H9 (cell line): ENCODE data around the gene MKRN2OS. TPM values are rescaled to one million over a fixed set of nuclear protein-coding genes. Genes with fewer than 3 reads are reported as not detected.

ENCODE experiments used
- DNase-seq: peaks from one replicate; pipeline ENCODE4 v3.0.0-alpha.2; 2017
- H2AFZ ChIP-seq: one replicate; pipeline ENCODE4 v1.6.1; 2013; ENCODE audit warnings: mild to moderate bottlenecking, low read length, control low read depth, moderate library complexity
- H2AK5ac ChIP-seq: 2 replicates; pipeline ENCODE4 v1.6.1; 2013; ENCODE audit warnings: low read length, control low read depth, mixed read lengths; ENCODE audit not compliant: insufficient read length
- H2BK120ac ChIP-seq: one replicate; pipeline ENCODE4 v1.6.1; 2013; ENCODE audit warnings: low read depth, mild to moderate bottlenecking, low read length, control low read depth, inconsistent platforms; ENCODE audit not compliant: poor library complexity, severe bottlenecking
- H2BK12ac ChIP-seq: 2 replicates; pipeline ENCODE4 v1.6.1; 2013; ENCODE audit warnings: low read length, control low read depth, mixed read lengths, low read depth; ENCODE audit not compliant: insufficient read length
- H2BK15ac ChIP-seq: 2 replicates; pipeline ENCODE4 v1.6.1; 2013; ENCODE audit warnings: low read depth, low read length, control low read depth
- H2BK20ac ChIP-seq: one replicate; pipeline ENCODE4 v1.6.1; 2013; ENCODE audit warnings: low read depth, mild to moderate bottlenecking, low read length, control low read depth, inconsistent platforms; ENCODE audit not compliant: poor library complexity, severe bottlenecking
- H2BK5ac ChIP-seq: 2 replicates; pipeline ENCODE4 v1.6.1; 2013; ENCODE audit warnings: low read length, control low read depth, mixed read lengths; ENCODE audit not compliant: insufficient read length
- H3K14ac ChIP-seq: 2 replicates; pipeline ENCODE4 v1.6.1; 2013; ENCODE audit warnings: low read length, control low read depth; ENCODE audit not compliant: insufficient read depth
- H3K18ac ChIP-seq: 2 replicates; pipeline ENCODE4 v1.6.1; 2013; ENCODE audit warnings: low read depth, mild to moderate bottlenecking, mixed read lengths, low read length, control low read depth; ENCODE audit not compliant: insufficient read length
- H3K23ac ChIP-seq: 2 replicates; pipeline ENCODE4 v1.6.1; 2013; ENCODE audit warnings: low read length, control low read depth, mixed read lengths, low read depth; ENCODE audit not compliant: insufficient read length
- H3K23me2 ChIP-seq: 2 replicates; pipeline ENCODE4 v1.6.1; 2013; ENCODE audit warnings: low read depth, mild to moderate bottlenecking, mixed read lengths, low read length, control low read depth; ENCODE audit not compliant: insufficient read length, poor library complexity, severe bottlenecking
- H3K27ac ChIP-seq: 2 replicates; pipeline ENCODE4 v1.5.1; 2013; ENCODE audit warnings: low read length, control low read depth, mixed read lengths, low read depth; ENCODE audit not compliant: insufficient read length
- H3K27me3 ChIP-seq: 2 replicates; pipeline ENCODE4 v1.6.1; 2013; ENCODE audit warnings: low read length, control low read depth, inconsistent platforms; ENCODE audit not compliant: insufficient read depth
- H3K4ac ChIP-seq: 2 replicates; pipeline ENCODE4 v1.6.1; 2013; ENCODE audit warnings: low read depth, mild to moderate bottlenecking, control low read depth, inconsistent platforms, low read length, moderate library complexity
- H3K4me1 ChIP-seq: 2 replicates; pipeline ENCODE4 v1.6.1; 2013; ENCODE audit warnings: low read length, control low read depth, inconsistent platforms; ENCODE audit not compliant: insufficient read depth
- H3K4me2 ChIP-seq: 2 replicates; pipeline ENCODE4 v1.6.1; 2013; ENCODE audit warnings: low read length, control low read depth, mixed read lengths; ENCODE audit not compliant: insufficient read length, insufficient read depth
- H3K56ac ChIP-seq: 2 replicates; pipeline ENCODE4 v1.6.1; 2013; ENCODE audit warnings: low read depth, mild to moderate bottlenecking, mixed read lengths, low read length, control low read depth; ENCODE audit not compliant: insufficient read length
- H3K79me1 ChIP-seq: 2 replicates; pipeline ENCODE4 v1.6.1; 2013; ENCODE audit warnings: low read depth, mild to moderate bottlenecking, moderate library complexity, low read length, control low read depth, inconsistent platforms; ENCODE audit not compliant: insufficient read depth, poor library complexity, severe bottlenecking
- H3K79me2 ChIP-seq: 2 replicates; pipeline ENCODE4 v1.6.1; 2013; ENCODE audit warnings: low read length, control low read depth, inconsistent platforms; ENCODE audit not compliant: insufficient read depth
- H3K9ac ChIP-seq: 2 replicates; pipeline ENCODE4 v1.6.1; 2013; ENCODE audit warnings: low read length, control low read depth, mixed read lengths; ENCODE audit not compliant: insufficient read length; ENCODE audit errors: extremely low read depth
- H3K9me3 ChIP-seq: one replicate; pipeline ENCODE4 v1.6.1; 2013; ENCODE audit warnings: low read depth, low read length, inconsistent platforms; ENCODE audit not compliant: control insufficient read depth
- H3T11ph ChIP-seq: one replicate; pipeline ENCODE4 v1.6.1; 2013; ENCODE audit warnings: mild to moderate bottlenecking, low read length, control low read depth, inconsistent platforms
- H4K20me1 ChIP-seq: one replicate; pipeline ENCODE4 v1.6.1; 2013; ENCODE audit not compliant: control insufficient read depth, insufficient read length, insufficient read depth
- H4K5ac ChIP-seq: 2 replicates; pipeline ENCODE4 v1.6.1; 2013; ENCODE audit warnings: low read depth, mild to moderate bottlenecking, mixed read lengths, low read length, control low read depth; ENCODE audit not compliant: insufficient read length
- H4K8ac ChIP-seq: replicated peaks from 2 replicates; pipeline ENCODE4 v1.6.1; 2013; ENCODE audit warnings: low read length, control low read depth, mixed read lengths, low read depth; ENCODE audit not compliant: insufficient read length
- H4K91ac ChIP-seq: 2 replicates; pipeline ENCODE4 v1.6.1; 2013; ENCODE audit warnings: low read depth, mild to moderate bottlenecking, moderate library complexity, mixed read lengths, low read length, control low read depth; ENCODE audit not compliant: insufficient read length
- H3K27ac Mint-ChIP-seq, 3 experiments: 2 replicates in 2 of 3; 3 replicates in 1 of 3; pipeline ENCODE4 v1.8.0; 2020 to 2021; ENCODE audit warnings: mixed read lengths in 3 of 3, mild to moderate bottlenecking in 1 of 3, moderate library complexity in 1 of 3
- H3K27me3 Mint-ChIP-seq: 2 replicates; pipeline ENCODE4 v1.8.0; 2021; ENCODE audit warnings: low read depth, mild to moderate bottlenecking, moderate library complexity, mixed read lengths
- H3K36me3 Mint-ChIP-seq, 3 experiments: 2 replicates in 2 of 3; 3 replicates in 1 of 3; pipeline ENCODE4 v1.8.0; 2020 to 2021; ENCODE audit warnings: low read depth in 3 of 3, mixed read lengths in 3 of 3; ENCODE audit not compliant: insufficient read depth in 1 of 3
- H3K4me1 Mint-ChIP-seq, 2 experiments: 2 replicates each; pipeline ENCODE4 v1.8.0; 2020; ENCODE audit warnings: mixed read lengths in 2 of 2
- H3K4me3 Mint-ChIP-seq, 2 experiments: 2 replicates in 1 of 2; 3 replicates in 1 of 2; pipeline ENCODE4 v1.8.0; 2020 to 2021; ENCODE audit warnings: mild to moderate bottlenecking in 2 of 2, mixed read lengths in 2 of 2, moderate library complexity in 1 of 2
- H3K9me3 Mint-ChIP-seq, 2 experiments: 2 replicates in 1 of 2; 3 replicates in 1 of 2; pipeline ENCODE4 v1.8.0; 2020; ENCODE audit warnings: mild to moderate bottlenecking in 2 of 2, mixed read lengths in 2 of 2, moderate library complexity in 1 of 2
- WGBS: extraction: QIAGEN DNeasy Blood & Tissue Kit; methylation state at CpG from one replicate; pipeline ENCODE4 v1.1.7; 2013; ENCODE audit warnings: missing lambda C conversion rate, low lambda C conversion rate, mixed read lengths; ENCODE audit not compliant: insufficient read length; ENCODE audit errors: extremely low coverage; 5-methylcytosine and 5-hydroxymethylcytosine counted together
- total RNA-seq: library from RNA; stranded (reverse); gene quantifications from 2 replicates; pipeline ENCODE4 v1.2.1, GENCODE V29; 2021
- TF ChIP-seq, protein P1 (sequence below): fragments of 200-600 bp; sonication (generic); conservative IDR thresholded peaks from 3 replicates; pipeline ENCODE4 v1.8.0; 2021; ENCODE audit warnings: antibody characterized with exemption, mild to moderate bottlenecking

MKRN2OS gene
- total RNA-seq, 1 experiment from 2014 or later: 0.44 TPM

- Histone ChIP-seq H3K27ac (no peak overlapping the region), H3K4me2 (no peak overlapping the region), H2BK15ac (no peak overlapping the region), H3K79me1 (no peaks in the 10 kb centered on the region), H3K9me3 (no peaks in the 10 kb centered on the region), H3T11ph (no peak overlapping the region), H2AK5ac (no peak overlapping the region), H2BK120ac (no peak overlapping the region), H3K18ac (no peak overlapping the region), H3K23ac (no peak overlapping the region), H2BK12ac (no peak overlapping the region), H3K9ac (no peak overlapping the region), H3K23me2 (no peaks in the 10 kb centered on the region), H2BK20ac (no peak overlapping the region), H3K4ac (no peak overlapping the region), H2BK5ac (no peak overlapping the region), H2AFZ (no peak overlapping the region), H4K91ac (no peak overlapping the region), H4K20me1 (no peaks in the 10 kb centered on the region), H3K56ac (no peak overlapping the region), H4K5ac (no peak overlapping the region), H3K4me1 (no peaks in the 10 kb centered on the region), H3K27me3 (no peaks in the 10 kb centered on the region), H3K79me2 (peaks cover 3% of the 10 kb centered on the region; the same call in 1 of the 2 replicates), H3K14ac (no peak overlapping the region), H4K8ac (no peak overlapping the region)
- Mint-ChIP-seq H3K27me3 (no peaks in the 10 kb centered on the region), H3K4me3 (no peak overlapping the region), H3K9me3 (no peaks in the 10 kb centered on the region), H3K27ac (no peak overlapping the region), H3K4me1 (peaks cover 2% of the 10 kb centered on the region in 2 experiments), H3K36me3 (peaks cover 15 to 42% (median 40%) of the 10 kb centered on the region in 3 experiments; a peak in 6 of 7 replicates)
- no CpG with 5 or more reads among the region's 3 CpGs for WGBS
- DNase-seq: no peak
- TF ChIP-seq, protein P1, sequence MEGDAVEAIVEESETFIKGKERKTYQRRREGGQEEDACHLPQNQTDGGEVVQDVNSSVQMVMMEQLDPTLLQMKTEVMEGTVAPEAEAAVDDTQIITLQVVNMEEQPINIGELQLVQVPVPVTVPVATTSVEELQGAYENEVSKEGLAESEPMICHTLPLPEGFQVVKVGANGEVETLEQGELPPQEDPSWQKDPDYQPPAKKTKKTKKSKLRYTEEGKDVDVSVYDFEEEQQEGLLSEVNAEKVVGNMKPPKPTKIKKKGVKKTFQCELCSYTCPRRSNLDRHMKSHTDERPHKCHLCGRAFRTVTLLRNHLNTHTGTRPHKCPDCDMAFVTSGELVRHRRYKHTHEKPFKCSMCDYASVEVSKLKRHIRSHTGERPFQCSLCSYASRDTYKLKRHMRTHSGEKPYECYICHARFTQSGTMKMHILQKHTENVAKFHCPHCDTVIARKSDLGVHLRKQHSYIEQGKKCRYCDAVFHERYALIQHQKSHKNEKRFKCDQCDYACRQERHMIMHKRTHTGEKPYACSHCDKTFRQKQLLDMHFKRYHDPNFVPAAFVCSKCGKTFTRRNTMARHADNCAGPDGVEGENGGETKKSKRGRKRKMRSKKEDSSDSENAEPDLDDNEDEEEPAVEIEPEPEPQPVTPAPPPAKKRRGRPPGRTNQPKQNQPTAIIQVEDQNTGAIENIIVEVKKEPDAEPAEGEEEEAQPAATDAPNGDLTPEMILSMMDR: no peak
These were observed 54.8 kb downstream of the MKRN2OS start for GRCh38 chr3:12490547-12490946.
